IMR-90 (cell line): ENCODE measurements around the gene CYP19A1. TPM values are rescaled to one million over a fixed set of nuclear protein-coding genes. Genes with fewer than 3 reads are reported as not detected.

Source experiments
- ATAC-seq: fragments of 200-7000 bp; cut with Tn5 transposase; 2 replicates; pipeline ENCODE4 v1.9.1; 2020; ENCODE audit warnings: low read depth, mild to moderate bottlenecking, moderate library complexity
- BruUV-seq: library from RNA; stranded (reverse); fragments of 400-500 nt; replicated peaks from 2 replicates; lab custom pipeline; 2021; lab: Mats Ljungman, UMichigan
- CTCF ChIA-PET: fragments of 300-600 bp; formaldehyde crosslinking; extraction: SDS; loops from one replicate; lab custom pipeline; 2021; ENCODE audit warnings: antibody characterized with exemption; lab: Yijun Ruan, JAX
- POLR2A ChIA-PET: fragments of 300-600 bp; sonication (Branson Sonifier 250); formaldehyde crosslinking; loops from one replicate; lab custom pipeline; 2022; ENCODE audit warnings: antibody characterized with exemption; ENCODE audit not compliant: unreplicated experiment; lab: Charles Lee
- DNase-seq: peaks from one replicate; pipeline ENCODE4 v3.0.0; 2013
- H2AFZ ChIP-seq: replicated peaks from 2 replicates; pipeline ENCODE3; 2013; ENCODE audit warnings: low read length, mild to moderate bottlenecking; ENCODE audit not compliant: poor library complexity
- H2AK5ac ChIP-seq: 2 replicates; pipeline ENCODE4 v1.6.1; 2013; ENCODE audit warnings: low read depth, low read length, inconsistent platforms
- H2AK9ac ChIP-seq: replicated peaks from 2 replicates; pipeline ENCODE3; 2013; ENCODE audit warnings: mild to moderate bottlenecking, low read depth, low read length, moderate library complexity; ENCODE audit not compliant: poor library complexity
- H2BK120ac ChIP-seq: 2 replicates; pipeline ENCODE4 v1.6.1; 2013; ENCODE audit warnings: low read depth, low read length, inconsistent platforms
- H2BK15ac ChIP-seq: 3 replicates; pipeline ENCODE4 v1.6.1; 2013; ENCODE audit warnings: low read depth, low read length, inconsistent platforms
- H2BK20ac ChIP-seq: 2 replicates; pipeline ENCODE4 v1.6.1; 2013; ENCODE audit warnings: low read depth, mild to moderate bottlenecking, inconsistent platforms, low read length, moderate library complexity
- H2BK5ac ChIP-seq: 2 replicates; pipeline ENCODE4 v1.6.1; 2013; ENCODE audit warnings: mild to moderate bottlenecking, low read depth, low read length, inconsistent platforms; ENCODE audit not compliant: poor library complexity, severe bottlenecking
- H3K14ac ChIP-seq: replicated peaks from 2 replicates; pipeline ENCODE4 v1.6.1; 2013; ENCODE audit warnings: low read depth, low read length, inconsistent platforms
- H3K18ac ChIP-seq: 2 replicates; pipeline ENCODE4 v1.6.1; 2013; ENCODE audit warnings: low read depth, low read length, control low read depth
- H3K23ac ChIP-seq: 2 replicates; pipeline ENCODE4 v1.6.1; 2013; ENCODE audit warnings: low read depth, low read length, inconsistent platforms
- H3K27ac ChIP-seq: 2 replicates; pipeline ENCODE4 v1.5.1; 2013; ENCODE audit warnings: mild to moderate bottlenecking, control low read depth, low read length; ENCODE audit not compliant: insufficient read depth
- H3K27me3 ChIP-seq: 2 replicates; pipeline ENCODE4 v1.6.1; 2013; ENCODE audit warnings: low read length; ENCODE audit not compliant: control insufficient read depth, insufficient read depth
- H3K36me3 ChIP-seq: 2 replicates; pipeline ENCODE4 v1.6.1; 2013; ENCODE audit warnings: low read length, mixed read lengths; ENCODE audit not compliant: control insufficient read depth, insufficient read depth
- H3K4ac ChIP-seq: 2 replicates; pipeline ENCODE4 v1.6.1; 2013; ENCODE audit warnings: low read depth, low read length, inconsistent platforms
- H3K4me1 ChIP-seq: 2 replicates; pipeline ENCODE4 v1.6.1; 2013; ENCODE audit warnings: low read length, mixed read lengths; ENCODE audit not compliant: control insufficient read depth, insufficient read depth
- H3K4me2 ChIP-seq: 2 replicates; pipeline ENCODE4 v1.6.1; 2013; ENCODE audit warnings: low read depth, mild to moderate bottlenecking, control low read depth, low read length, moderate library complexity
- H3K4me3 ChIP-seq: 2 replicates; pipeline ENCODE4 v1.5.1; 2013; ENCODE audit warnings: low read depth, mild to moderate bottlenecking, control low read depth, low read length, moderate library complexity; ENCODE audit not compliant: insufficient read depth
- H3K56ac ChIP-seq: 2 replicates; pipeline ENCODE4 v1.6.1; 2013; ENCODE audit warnings: low read length, inconsistent platforms; ENCODE audit not compliant: insufficient read depth; ENCODE audit errors: extremely low read depth
- H3K79me1 ChIP-seq, 2 experiments: 2 replicates each; pipeline ENCODE4 v1.6.1; 2013; ENCODE audit warnings: low read length in 2 of 2, inconsistent platforms in 1 of 2, low read depth in 1 of 2
- H3K9ac ChIP-seq: 2 replicates; pipeline ENCODE4 v1.6.1; 2013; ENCODE audit warnings: low read depth, low read length, control low read depth
- H3K9me1 ChIP-seq: 2 replicates; pipeline ENCODE4 v1.6.1; 2013; ENCODE audit warnings: low read length, inconsistent platforms; ENCODE audit not compliant: insufficient read depth
- H3K9me3 ChIP-seq: 2 replicates; pipeline ENCODE4 v1.6.1; 2013; ENCODE audit warnings: low read length; ENCODE audit not compliant: control insufficient read depth, insufficient read depth
- H4K20me1 ChIP-seq: 2 replicates; pipeline ENCODE4 v1.6.1; 2013; ENCODE audit warnings: low read length, inconsistent platforms; ENCODE audit not compliant: insufficient read depth
- H4K5ac ChIP-seq: 2 replicates; pipeline ENCODE4 v1.6.1; 2013; ENCODE audit warnings: mild to moderate bottlenecking, low read depth, low read length, control low read depth
- H4K8ac ChIP-seq, 2 experiments: 2 replicates each; pipeline ENCODE4 v1.6.1; 2013; ENCODE audit warnings: low read depth in 2 of 2, low read length in 2 of 2, control low read depth in 1 of 2, inconsistent platforms in 1 of 2
- H4K91ac ChIP-seq: 2 replicates; pipeline ENCODE4 v1.6.1; 2013; ENCODE audit warnings: low read depth, low read length, inconsistent platforms; ENCODE audit not compliant: insufficient read depth
- BHLHE40 ChIP-seq: fragments of 150-350 bp; IDR thresholded peaks from 2 replicates; pipeline ENCODE4 v1.6.1; 2016; ENCODE audit warnings: mild to moderate bottlenecking, low read depth, low read length
- CEBPB ChIP-seq: IDR thresholded peaks from 2 replicates; pipeline ENCODE4 v1.6.1; 2012; ENCODE audit warnings: low read depth, low read length, improper control_type of control experiment
- CHD1 ChIP-seq: IDR thresholded peaks from 2 replicates; pipeline ENCODE4 v1.6.1; 2012; ENCODE audit warnings: low read depth, low read length, improper control_type of control experiment
- FOS ChIP-seq: fragments of 150-350 bp; IDR thresholded peaks from 2 replicates; pipeline ENCODE4 v1.6.1; 2016; ENCODE audit warnings: low read depth, low read length
- MAZ ChIP-seq: IDR thresholded peaks from 2 replicates; pipeline ENCODE4 v1.6.1; 2012; ENCODE audit warnings: low read depth, mild to moderate bottlenecking, low read length, improper control_type of control experiment, moderate library complexity, borderline replicate concordance
- MXI1 ChIP-seq: IDR thresholded peaks from 2 replicates; pipeline ENCODE4 v1.6.1; 2012; ENCODE audit warnings: low read depth, mild to moderate bottlenecking, low read length, moderate library complexity, borderline replicate concordance
- NFE2L2 ChIP-seq: fragments of 150-350 bp; IDR thresholded peaks from 2 replicates; pipeline ENCODE4 v1.6.1; 2016; ENCODE audit warnings: low read depth, mild to moderate bottlenecking, low read length
- RAD21 ChIP-seq: IDR thresholded peaks from 2 replicates; pipeline ENCODE4 v1.6.1; 2012; ENCODE audit warnings: low read length, improper control_type of control experiment
- RCOR1 ChIP-seq: IDR thresholded peaks from 2 replicates; pipeline ENCODE4 v1.6.1; 2012; ENCODE audit warnings: mild to moderate bottlenecking, low read length, improper control_type of control experiment; ENCODE audit not compliant: insufficient replicate concordance
- RFX5 ChIP-seq: IDR thresholded peaks from 2 replicates; pipeline ENCODE4 v1.8.0; 2012; ENCODE audit warnings: low read depth, mild to moderate bottlenecking, low read length, moderate library complexity
- WGBS, 2 experiments: methylation state at CpG; one replicate each; pipeline versions ENCODE4 v1.1.5 to v1.1.7; 2013; ENCODE audit warnings: missing lambda C conversion rate in 2 of 2; ENCODE audit not compliant: insufficient read length in 1 of 2; ENCODE audit errors: extremely low coverage in 2 of 2; 5-methylcytosine and 5-hydroxymethylcytosine counted together
- dilution Hi-C: fragments of 300-500 bp; cut with HindIII; formaldehyde crosslinking; loops from one replicate; pipeline ENCODE4 v1.14.3; 2018; ENCODE audit warnings: low sequenced_read_pairs; ENCODE audit not compliant: unreplicated experiment
- in situ Hi-C: fragments of 300-500 bp; cut with MboI; formaldehyde crosslinking; loops from 3 replicates; pipeline ENCODE4 v1.14.3; 2019; ENCODE audit warnings: low sequenced_read_pairs, inconsistent platforms, mixed read lengths
- intact Hi-C: fragments of 100-400 bp; cut with micrococcal nuclease; formaldehyde crosslinking; loops from 2 replicates; pipeline ENCODE4 v1.10.0; 2022
- polyA plus RNA-seq, 3 experiments: library from polyadenylated mRNA; depleted of rRNA; stranded (reverse); fragments of >200 nt; gene quantifications; 2 replicates each; pipeline ENCODE4 v1.2.3, GENCODE V29; 2012; ENCODE audit warnings: low replicate concordance in 1 of 3
- total RNA-seq: library from RNA; depleted of rRNA; stranded (reverse); fragments of >200 nt; gene quantifications from 2 replicates; pipeline ENCODE4 v1.2.3, GENCODE V29; 2012
- TF ChIP-seq, protein P1 (sequence below): conservative IDR thresholded peaks from 2 replicates; pipeline ENCODE4 v1.5.1; 2012; ENCODE audit warnings: mild to moderate bottlenecking, low read depth, low read length, improper control_type of control experiment
- TF ChIP-seq, protein P2 (sequence below): fragments of 150-350 bp; IDR thresholded peaks from 2 replicates; pipeline ENCODE4 v1.6.1; 2017; ENCODE audit warnings: mild to moderate bottlenecking, antibody characterized with exemption, low read length, low read depth
- TF ChIP-seq, protein P3 (sequence below): fragments of 150-350 bp; IDR thresholded peaks from 2 replicates; pipeline ENCODE4 v1.6.1; 2016; ENCODE audit warnings: low read depth, mild to moderate bottlenecking, low read length, moderate library complexity, borderline replicate concordance

CYP19A1 gene
- total and polyA plus RNA-seq, 2 of the 4 experiments (the other 2 are of a cell fraction), result not detected

- H3K27me3 ChIP-seq, result peaks cover 65% of the 10 kb centered on the region
- H2BK15ac ChIP-seq, result no peak overlapping the region
- no peak overlapping the region for H2AK5ac ChIP-seq
- H2AK9ac ChIP-seq, result no peak overlapping the region
- no peak overlapping the region for H4K5ac ChIP-seq
- H2AFZ ChIP-seq, result no peak overlapping the region
- ChIA-PET CTCF (interaction anchor here (2.5 kb wide), 1 partner anchor 8 kb away, joined by 7 read pairs; no protein-coding TSS in a partner anchor), POLR2A (no interaction called here)
- H4K20me1 ChIP-seq, result no peaks in the 10 kb centered on the region
- dilution Hi-C loops (no loop called here), intact Hi-C loops (loop anchor here (1.0 kb wide), 1 partner anchor 15 kb away; no protein-coding TSS in a partner anchor), in situ Hi-C loops (no loop called here)
- no peaks in the 10 kb centered on the region for H3K79me1 ChIP-seq
- H4K91ac ChIP-seq, result no peak overlapping the region
- H3K14ac ChIP-seq, result no peak overlapping the region
- ATAC-seq (no peak), DNase-seq (no peak)
- TF ChIP-seq RCOR1 (no peak), NFE2L2 (no peak), FOS (no peak), MXI1 (no peak), RAD21 (no peak), CEBPB (no peak), BHLHE40 (no peak), RFX5 (no peak), CHD1 (no peak), MAZ (no peak)
- TF ChIP-seq, protein P1, sequence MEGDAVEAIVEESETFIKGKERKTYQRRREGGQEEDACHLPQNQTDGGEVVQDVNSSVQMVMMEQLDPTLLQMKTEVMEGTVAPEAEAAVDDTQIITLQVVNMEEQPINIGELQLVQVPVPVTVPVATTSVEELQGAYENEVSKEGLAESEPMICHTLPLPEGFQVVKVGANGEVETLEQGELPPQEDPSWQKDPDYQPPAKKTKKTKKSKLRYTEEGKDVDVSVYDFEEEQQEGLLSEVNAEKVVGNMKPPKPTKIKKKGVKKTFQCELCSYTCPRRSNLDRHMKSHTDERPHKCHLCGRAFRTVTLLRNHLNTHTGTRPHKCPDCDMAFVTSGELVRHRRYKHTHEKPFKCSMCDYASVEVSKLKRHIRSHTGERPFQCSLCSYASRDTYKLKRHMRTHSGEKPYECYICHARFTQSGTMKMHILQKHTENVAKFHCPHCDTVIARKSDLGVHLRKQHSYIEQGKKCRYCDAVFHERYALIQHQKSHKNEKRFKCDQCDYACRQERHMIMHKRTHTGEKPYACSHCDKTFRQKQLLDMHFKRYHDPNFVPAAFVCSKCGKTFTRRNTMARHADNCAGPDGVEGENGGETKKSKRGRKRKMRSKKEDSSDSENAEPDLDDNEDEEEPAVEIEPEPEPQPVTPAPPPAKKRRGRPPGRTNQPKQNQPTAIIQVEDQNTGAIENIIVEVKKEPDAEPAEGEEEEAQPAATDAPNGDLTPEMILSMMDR, result no peak
- TF ChIP-seq, protein P2, sequence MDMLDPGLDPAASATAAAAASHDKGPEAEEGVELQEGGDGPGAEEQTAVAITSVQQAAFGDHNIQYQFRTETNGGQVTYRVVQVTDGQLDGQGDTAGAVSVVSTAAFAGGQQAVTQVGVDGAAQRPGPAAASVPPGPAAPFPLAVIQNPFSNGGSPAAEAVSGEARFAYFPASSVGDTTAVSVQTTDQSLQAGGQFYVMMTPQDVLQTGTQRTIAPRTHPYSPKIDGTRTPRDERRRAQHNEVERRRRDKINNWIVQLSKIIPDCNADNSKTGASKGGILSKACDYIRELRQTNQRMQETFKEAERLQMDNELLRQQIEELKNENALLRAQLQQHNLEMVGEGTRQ, result no peak
- TF ChIP-seq, protein P3, sequence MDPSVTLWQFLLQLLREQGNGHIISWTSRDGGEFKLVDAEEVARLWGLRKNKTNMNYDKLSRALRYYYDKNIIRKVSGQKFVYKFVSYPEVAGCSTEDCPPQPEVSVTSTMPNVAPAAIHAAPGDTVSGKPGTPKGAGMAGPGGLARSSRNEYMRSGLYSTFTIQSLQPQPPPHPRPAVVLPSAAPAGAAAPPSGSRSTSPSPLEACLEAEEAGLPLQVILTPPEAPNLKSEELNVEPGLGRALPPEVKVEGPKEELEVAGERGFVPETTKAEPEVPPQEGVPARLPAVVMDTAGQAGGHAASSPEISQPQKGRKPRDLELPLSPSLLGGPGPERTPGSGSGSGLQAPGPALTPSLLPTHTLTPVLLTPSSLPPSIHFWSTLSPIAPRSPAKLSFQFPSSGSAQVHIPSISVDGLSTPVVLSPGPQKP, result no peak
- no peaks in the 10 kb centered on the region for H3K4me1 ChIP-seq
- H3K9me3 ChIP-seq, result peaks cover 2% of the 10 kb centered on the region; the same call in 1 of the 2 replicates
- H3K56ac ChIP-seq, result no peak overlapping the region
- no peak overlapping the region for H3K9ac ChIP-seq
- H3K36me3 ChIP-seq, result no peaks in the 10 kb centered on the region
- no peak overlapping the region for H2BK120ac ChIP-seq
- H3K4ac ChIP-seq, result no peak overlapping the region
- H3K4me2 ChIP-seq, result no peak overlapping the region
- no peak overlapping the region for H3K18ac ChIP-seq
- no TSS peak for BruUV-seq
- no peak overlapping the region for H3K27ac ChIP-seq
- no peak overlapping the region for H4K8ac ChIP-seq
- H3K4me3 ChIP-seq, result no peak overlapping the region
- no peak overlapping the region for H3K23ac ChIP-seq
- no peak overlapping the region for H2BK5ac ChIP-seq
- H2BK20ac ChIP-seq, result no peak overlapping the region
- WGBS, 2 experiments, result no CpG with 5 or more reads among the region's 6 CpGs
- 0 out of 2 replicates have a peak, but pooled peaks cover 3% of the 10 kb centered on the region for H3K9me1 ChIP-seq
Observed at GRCh38 chr15:51184627-51185026, 153.8 kb downstream of the CYP19A1 start.
